Gastroesophageal sphincter (tissue), 4 donors: ENCODE data around the gene IDI1. TPM values are rescaled to one million over a fixed set of nuclear protein-coding genes. Genes with fewer than 3 reads are reported as not detected.

Source experiments
- ATAC-seq: fragments of 150-250 bp; one replicate; pipeline ENCODE4 v1.9.1; 2016; ENCODE audit warnings: mild to moderate bottlenecking, moderate library complexity
- H3K27ac ChIP-seq, 4 donors: fragments of 200-600 bp; sonication (generic) in 3 of 4; 1 replicate in 3 of 4; 2 replicates in 1 of 4; pipeline ENCODE4 v1.5.1; 2016 to 2019
- H3K27me3 ChIP-seq: fragments of 200-600 bp; sonication (generic); one replicate; pipeline ENCODE4 v1.5.1; 2019
- H3K36me3 ChIP-seq, 2 donors: fragments of 200-600 bp; sonication (generic); one replicate each; pipeline ENCODE4 v1.5.1; 2019; ENCODE audit warnings: control low read depth in 1 of 2
- H3K4me1 ChIP-seq, 3 donors: fragments of 200-600 bp; sonication (generic); 1 replicate in 2 of 3; 2 replicates in 1 of 3; pipeline ENCODE4 v1.5.1; 2016 to 2019; ENCODE audit warnings: control low read depth in 2 of 3
- H3K4me3 ChIP-seq, 2 donors: fragments of 200-600 bp; sonication (generic); one replicate each; pipeline ENCODE4 v1.5.1; 2019; ENCODE audit warnings: mild to moderate bottlenecking in 1 of 2, moderate library complexity in 1 of 2
- H3K9me3 ChIP-seq, 3 donors: fragments of 200-600 bp; sonication (generic); one replicate each; pipeline ENCODE4 v1.5.1; 2017 to 2019; ENCODE audit warnings: control low read depth in 2 of 3
- EP300 ChIP-seq: sonication (generic); formaldehyde crosslinking; IDR thresholded peaks from one replicate; pipeline ENCODE4 v1.6.1; 2017; ENCODE audit warnings: antibody characterized with exemption, mild to moderate bottlenecking
- POLR2A ChIP-seq, 2 donors: fragments of 450-650 bp; IDR thresholded peaks; one replicate each; pipeline ENCODE4 v1.6.1; 2017; ENCODE audit warnings: antibody characterized with exemption in 2 of 2, mild to moderate bottlenecking in 2 of 2, moderate library complexity in 1 of 2
- POLR2AphosphoS5 ChIP-seq: sonication (generic); formaldehyde crosslinking; IDR thresholded peaks from one replicate; pipeline ENCODE4 v1.6.1; 2017; ENCODE audit warnings: antibody characterized with exemption
- WGBS, 2 donors: methylation state at CpG; one replicate each; pipeline ENCODE4 v1.1.5; 2018; ENCODE audit warnings: low coverage in 1 of 2; 5-methylcytosine and 5-hydroxymethylcytosine counted together
- total RNA-seq, 4 donors: library from RNA; depleted of rRNA; stranded (reverse); fragments of >200 nt; gene quantifications; one replicate each; pipeline ENCODE4 v1.1.0, GENCODE V29; 2016
- TF ChIP-seq, protein P1 (sequence below), 4 experiments: fragments of 200-600 bp in 2 of 4; fragments of 450-650 bp in 2 of 4; sonication (generic) in 1 of 4; IDR thresholded peaks; one replicate each; pipeline ENCODE4 v1.5.1; 2017 to 2019; ENCODE audit warnings: antibody characterized with exemption in 4 of 4, mild to moderate bottlenecking in 2 of 4, moderate library complexity in 2 of 4

Gene IDI1
- total RNA-seq, 4 donors from 2014 or later = 19.2 to 32.4 (median 29.5) TPM

DNA sequence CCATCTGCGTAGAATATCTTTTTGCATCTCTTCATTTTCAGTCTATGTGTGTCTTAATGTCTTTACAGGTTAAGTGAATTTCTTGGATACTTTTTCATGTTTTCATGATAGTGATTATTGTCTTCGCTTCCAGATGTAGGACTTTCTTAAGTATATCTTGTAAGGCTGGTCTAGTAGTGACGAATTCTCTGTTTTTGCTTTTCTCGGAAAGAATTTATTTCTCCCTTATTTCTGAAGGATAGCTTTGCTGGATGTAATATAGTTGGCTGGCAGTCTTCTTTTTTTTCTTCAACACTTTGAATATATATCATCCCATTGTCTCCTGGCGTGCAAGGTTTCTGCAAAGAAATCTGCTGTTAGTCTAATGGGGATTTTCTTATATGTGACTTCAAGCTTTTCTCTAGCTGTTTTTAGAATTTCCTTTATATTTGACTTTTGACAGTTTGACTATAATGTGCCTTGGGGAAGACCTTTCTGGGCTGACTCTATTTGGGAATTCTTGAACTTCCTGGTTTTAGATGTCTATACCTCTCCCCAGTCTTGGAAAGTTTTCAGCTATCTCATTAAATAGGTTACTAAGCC lies 46.4 kb downstream of the IDI1 start:
- Histone ChIP-seq H3K27me3 (no peaks in the 10 kb centered on the region), H3K4me1 (no peaks in the 10 kb centered on the region), H3K36me3 (peaks cover 0 to 100% of the 10 kb centered on the region in 2 donors), H3K4me3 (no peak overlapping the region), H3K9me3 (peaks cover 0 to 15% (median 0%) of the 10 kb centered on the region in 3 donors), H3K27ac (no peak overlapping the region)
- 92 to 98% methylated on average over 2 to 5 of the region's 5 CpGs for WGBS, 2 donors
- no peak for TF ChIP-seq POLR2AphosphoS5
- ATAC-seq = no peak

DNA sequence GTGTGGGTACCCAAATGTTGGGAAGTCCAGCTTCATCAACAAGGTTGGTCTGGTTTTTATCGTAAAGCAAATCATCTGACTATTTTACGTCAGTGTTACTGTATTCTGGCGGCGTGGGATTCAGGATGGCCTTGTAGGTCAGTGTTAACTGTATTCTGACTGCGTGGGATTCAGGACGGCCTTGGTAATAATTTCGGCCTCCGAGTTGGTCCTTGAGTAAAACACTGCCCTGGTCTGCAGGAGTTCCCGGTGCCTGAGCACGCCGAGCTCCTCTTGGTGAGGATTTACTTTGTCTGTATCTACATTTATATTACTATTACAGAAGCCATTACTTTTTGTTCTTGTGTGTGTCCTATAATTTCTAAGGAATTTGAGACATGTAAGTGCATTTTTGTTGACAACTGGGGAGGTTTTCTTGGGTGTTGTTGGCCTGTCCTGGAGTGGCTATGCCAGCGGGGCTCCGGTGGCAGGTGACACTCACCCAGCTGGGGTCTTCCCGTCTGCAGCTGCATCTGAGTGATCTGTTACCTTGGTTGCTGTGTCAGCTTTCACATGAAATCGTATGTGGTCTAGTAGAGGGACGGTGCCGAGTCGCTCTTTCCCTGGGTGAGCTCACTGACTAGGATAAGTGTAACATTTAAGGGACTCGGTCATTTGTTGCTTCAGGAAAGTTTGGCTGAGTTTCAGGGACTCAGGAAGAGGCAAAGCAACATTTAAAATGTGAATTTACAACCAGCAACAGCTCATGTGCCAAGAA lies 51.5 kb downstream of the IDI1 start:
- Histone ChIP-seq H3K4me3 (no peak overlapping the region), H3K9me3 (peaks cover 0 to 8% (median 0%) of the 10 kb centered on the region in 3 donors), H3K4me1 (no peaks in the 10 kb centered on the region), H3K27me3 (no peaks in the 10 kb centered on the region), H3K36me3 (peaks cover 0 to 100% of the 10 kb centered on the region in 2 donors), H3K27ac (no peak overlapping the region)
- ATAC-seq = no peak
- 89 to 90% methylated on average over 13 to 19 of the region's 19 CpGs for WGBS, 2 donors
- TF ChIP-seq EP300 (no peak), POLR2A (IDR thresholded peaks at IDR 0.05) (no peak), POLR2AphosphoS5 (no peak)

DNA sequence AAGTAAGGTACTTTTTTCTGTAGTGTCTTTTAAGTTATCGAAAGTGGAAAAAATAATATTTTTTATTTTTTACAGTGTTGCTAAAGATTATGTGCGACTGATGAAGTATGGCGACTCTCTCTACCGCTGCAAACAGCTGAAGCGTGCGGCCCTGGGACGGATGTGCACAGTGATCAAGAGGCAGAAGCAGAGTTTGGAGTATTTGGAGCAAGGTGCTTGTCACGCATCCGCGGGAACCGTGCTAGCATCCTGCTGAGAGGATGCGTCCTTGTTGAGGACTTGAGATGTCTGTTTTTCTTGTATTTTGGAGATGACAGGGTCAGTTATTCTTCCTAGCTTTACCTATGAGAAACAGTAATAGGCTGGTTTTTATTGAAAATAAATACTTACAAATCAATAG lies 52.9 kb downstream of the IDI1 start:
- ATAC-seq = no peak
- Histone ChIP-seq H3K9me3 (no peaks in the 10 kb centered on the region), H3K27ac (no peak overlapping the region), H3K36me3 (peaks cover 0 to 90% of the 10 kb centered on the region in 2 donors), H3K27me3 (no peaks in the 10 kb centered on the region), H3K4me3 (no peak overlapping the region), H3K4me1 (peaks cover 0 to 3% (median 0%) of the 10 kb centered on the region in 3 donors)
- 94 to 98% methylated on average over 12 of the region's 12 CpGs for WGBS, 2 donors
- TF ChIP-seq POLR2AphosphoS5 (no peak), EP300 (no peak), POLR2A (IDR thresholded peaks at IDR 0.05) (no peak)
- TF ChIP-seq, protein P1, sequence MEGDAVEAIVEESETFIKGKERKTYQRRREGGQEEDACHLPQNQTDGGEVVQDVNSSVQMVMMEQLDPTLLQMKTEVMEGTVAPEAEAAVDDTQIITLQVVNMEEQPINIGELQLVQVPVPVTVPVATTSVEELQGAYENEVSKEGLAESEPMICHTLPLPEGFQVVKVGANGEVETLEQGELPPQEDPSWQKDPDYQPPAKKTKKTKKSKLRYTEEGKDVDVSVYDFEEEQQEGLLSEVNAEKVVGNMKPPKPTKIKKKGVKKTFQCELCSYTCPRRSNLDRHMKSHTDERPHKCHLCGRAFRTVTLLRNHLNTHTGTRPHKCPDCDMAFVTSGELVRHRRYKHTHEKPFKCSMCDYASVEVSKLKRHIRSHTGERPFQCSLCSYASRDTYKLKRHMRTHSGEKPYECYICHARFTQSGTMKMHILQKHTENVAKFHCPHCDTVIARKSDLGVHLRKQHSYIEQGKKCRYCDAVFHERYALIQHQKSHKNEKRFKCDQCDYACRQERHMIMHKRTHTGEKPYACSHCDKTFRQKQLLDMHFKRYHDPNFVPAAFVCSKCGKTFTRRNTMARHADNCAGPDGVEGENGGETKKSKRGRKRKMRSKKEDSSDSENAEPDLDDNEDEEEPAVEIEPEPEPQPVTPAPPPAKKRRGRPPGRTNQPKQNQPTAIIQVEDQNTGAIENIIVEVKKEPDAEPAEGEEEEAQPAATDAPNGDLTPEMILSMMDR (IDR thresholded peaks at IDR 0.05) = no peak

DNA sequence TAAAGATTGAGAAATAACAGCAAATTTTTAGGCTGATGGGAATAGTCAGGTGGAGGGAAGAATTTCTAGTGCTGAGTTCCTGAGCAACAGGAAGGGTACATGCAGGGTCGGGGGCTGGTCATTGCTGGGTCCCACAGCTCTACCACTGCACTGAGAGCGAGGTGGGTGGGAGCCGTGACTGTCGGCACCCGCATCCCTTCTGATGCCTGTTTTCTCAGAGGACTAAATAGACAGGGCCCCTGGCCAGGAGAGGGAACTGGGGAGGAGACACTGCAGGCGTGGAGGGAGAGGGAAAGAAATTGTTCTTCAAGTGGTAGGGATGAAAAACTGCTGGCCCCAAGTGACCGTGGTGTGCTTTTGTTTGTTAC lies 53.4 kb downstream of the IDI1 start:
- Histone ChIP-seq H3K27me3 (no peaks in the 10 kb centered on the region), H3K4me1 (peaks cover 0 to 8% (median 0%) of the 10 kb centered on the region in 3 donors), H3K4me3 (no peak overlapping the region), H3K9me3 (no peaks in the 10 kb centered on the region), H3K27ac (no peak overlapping the region), H3K36me3 (peaks cover 0 to 85% of the 10 kb centered on the region in 2 donors)
- 85 to 90% methylated on average over 2 to 3 of the region's 7 CpGs for WGBS, 2 donors
- TF ChIP-seq EP300 = no peak
- TF ChIP-seq POLR2AphosphoS5 = no peak
- TF ChIP-seq, protein P1 (IDR thresholded peaks at IDR 0.05) = no peak
- no peak for TF ChIP-seq POLR2A (IDR thresholded peaks at IDR 0.05)
- ATAC-seq = no peak

DNA sequence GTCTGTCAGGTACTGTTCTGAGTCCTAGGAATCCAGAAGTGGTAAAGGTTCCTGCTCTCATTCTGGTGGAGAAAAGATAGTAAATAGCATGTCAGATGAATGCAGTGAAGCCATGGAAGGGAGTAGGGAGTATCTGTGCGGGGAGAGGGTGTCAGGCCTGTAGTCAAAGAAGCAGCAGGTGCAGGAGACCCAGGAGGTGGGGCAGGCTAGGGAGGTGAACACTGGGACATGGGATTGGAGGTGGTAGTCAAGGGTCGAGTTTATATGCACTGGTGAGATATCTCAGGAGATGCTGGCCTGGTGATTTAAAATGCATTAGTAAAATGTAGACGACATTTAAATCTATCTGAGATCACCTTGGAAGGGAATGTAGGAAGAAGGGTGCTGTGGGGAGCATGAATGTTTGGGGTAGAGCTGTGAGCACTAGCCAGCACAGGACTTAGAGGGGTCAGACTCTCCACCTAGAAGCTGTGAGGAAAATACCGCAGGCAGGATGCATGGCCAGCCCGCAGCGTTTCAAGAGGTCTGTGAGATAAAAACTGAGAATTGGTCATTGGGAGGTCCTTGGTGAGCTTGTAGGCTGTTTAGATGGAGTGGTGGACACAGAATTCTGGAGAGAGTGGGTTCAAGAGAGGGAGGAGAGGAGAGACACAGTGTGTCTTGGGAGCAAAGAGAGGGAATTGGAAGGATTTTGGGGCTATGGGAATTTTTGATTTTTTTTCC lies 53.9 kb downstream of the IDI1 start:
- Histone ChIP-seq H3K4me1 (peaks cover 0 to 13% (median 0%) of the 10 kb centered on the region in 3 donors), H3K9me3 (no peaks in the 10 kb centered on the region), H3K27me3 (no peaks in the 10 kb centered on the region), H3K27ac (no peak overlapping the region), H3K36me3 (peaks cover 0 to 79% of the 10 kb centered on the region in 2 donors), H3K4me3 (no peak overlapping the region)
- WGBS, 2 donors = 85 to 91% methylated on average over 6 of the region's 6 CpGs
- no peak for TF ChIP-seq POLR2AphosphoS5
- TF ChIP-seq, protein P1 (IDR thresholded peaks at IDR 0.05) = no peak
- TF ChIP-seq POLR2A (IDR thresholded peaks at IDR 0.05) = no peak
- TF ChIP-seq EP300 = no peak
- no peak for ATAC-seq
